HG03108 (cell line): ENCODE results near the gene EGFL7.

Experiments
- ATAC-seq: cut with Tn5 transposase; IDR thresholded peaks from one replicate; pipeline ENCODE4 v1.9.1; 2021; ENCODE audit warnings: moderate library complexity; ENCODE audit not compliant: unreplicated experiment

EGFL7 gene

GRCh38 chr9:136643596-136644342 is 18.9 kb upstream of the EGFL7 start:
- ATAC-seq: no peak

DNA sequence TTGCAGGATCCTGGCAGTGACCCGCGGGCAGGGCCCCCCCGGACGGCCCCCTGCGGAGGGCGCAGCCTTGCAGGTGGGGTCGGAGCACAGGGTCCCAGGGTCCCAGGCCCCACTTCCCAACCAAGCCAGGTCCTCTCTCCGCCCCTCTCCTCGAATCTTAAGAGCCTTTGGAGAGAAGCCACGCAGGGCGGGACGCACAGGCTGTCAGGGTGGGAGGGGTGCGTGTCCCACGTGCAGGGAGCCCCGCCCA is 18.4 kb upstream of the EGFL7 start:
- peak; percentile 3 for ATAC-seq

DNA sequence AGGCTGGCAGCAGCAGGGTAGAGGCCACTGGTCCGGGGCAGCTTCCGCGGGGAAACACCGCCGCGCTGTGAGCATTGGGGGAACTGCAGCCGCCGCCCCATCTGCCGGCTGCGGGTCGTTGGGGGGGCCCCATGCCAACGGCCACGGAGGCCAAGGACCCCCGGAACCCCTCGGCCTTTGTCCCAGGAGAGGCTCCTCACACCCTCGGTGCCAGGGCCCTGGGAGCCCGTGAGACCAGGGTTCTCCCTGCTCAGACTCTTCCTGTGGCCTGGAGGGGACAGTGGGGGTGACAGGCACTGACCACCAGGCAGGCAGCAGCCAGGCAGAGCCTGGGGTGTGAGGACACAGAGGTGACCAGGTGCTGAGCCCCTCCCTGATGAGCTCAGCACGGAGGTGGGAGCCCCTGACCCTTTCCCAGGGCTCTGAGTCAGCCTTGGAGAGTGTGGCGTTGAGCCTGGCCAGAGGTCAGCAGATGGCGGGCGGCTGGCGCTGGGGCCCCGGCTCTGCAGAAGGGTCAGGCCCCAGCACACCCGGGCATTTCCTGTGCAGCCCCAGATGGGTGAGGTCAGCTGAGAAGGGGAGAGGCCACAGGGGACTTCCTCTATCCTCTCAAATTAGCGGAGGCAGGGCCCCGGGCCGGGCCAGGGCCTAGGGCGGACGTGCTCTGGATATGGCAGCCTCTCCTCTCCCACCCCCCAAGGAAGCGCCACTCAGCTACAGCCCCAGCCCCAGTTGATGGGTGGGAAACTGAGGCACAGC is 17.9 kb upstream of the EGFL7 start:
- ATAC-seq: peak; percentile 48

GRCh38 chr9:136645352-136645902 is 17.3 kb upstream of the EGFL7 start:
- no peak for ATAC-seq

- no peak for ATAC-seq
Measured at GRCh38 chr9:136645903-136646754, 16.6 kb upstream of the EGFL7 start.

DNA sequence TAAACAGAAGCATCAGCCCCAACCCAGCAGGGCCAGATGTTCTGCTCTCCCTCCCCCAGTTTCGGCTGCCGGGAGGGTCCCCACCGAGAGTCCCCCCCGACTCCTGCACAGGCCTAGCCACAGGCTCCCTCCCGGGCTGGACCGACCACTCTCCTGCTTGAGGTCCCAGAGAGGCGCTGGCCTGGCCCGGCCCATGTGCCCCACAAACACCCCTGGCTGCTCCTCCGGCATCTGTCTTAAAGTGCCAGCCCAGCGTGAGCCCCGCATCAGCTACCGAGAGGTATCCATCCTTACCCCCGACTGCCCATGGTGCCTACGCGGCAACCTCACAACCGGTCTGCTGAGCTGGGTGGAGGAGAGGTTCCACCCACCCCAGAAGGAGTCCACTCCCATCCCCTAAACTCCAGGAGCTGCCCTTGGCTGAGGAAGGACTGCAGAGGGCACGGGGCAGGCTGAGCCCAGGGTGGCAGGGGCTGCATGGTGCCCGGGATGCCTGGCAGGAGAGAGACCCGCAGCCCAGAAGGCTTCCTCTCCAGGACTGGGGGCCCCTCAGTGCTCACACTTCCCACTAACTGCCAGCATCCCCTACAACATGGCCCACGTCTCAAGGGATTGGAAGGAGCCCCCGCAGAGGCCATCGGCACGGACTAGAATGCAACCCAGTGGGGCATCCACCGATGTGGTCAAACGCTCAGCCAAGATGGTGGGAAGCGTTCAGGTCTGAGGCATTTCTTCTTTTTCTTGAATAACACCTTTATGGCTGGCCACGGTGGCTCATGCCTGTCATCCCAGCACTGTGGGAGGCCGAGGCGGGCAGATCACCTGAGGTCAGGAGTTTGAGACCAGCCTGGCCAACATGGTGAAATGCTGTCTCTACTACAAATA is 15.6 kb upstream of the EGFL7 start:
- no peak for ATAC-seq

DNA sequence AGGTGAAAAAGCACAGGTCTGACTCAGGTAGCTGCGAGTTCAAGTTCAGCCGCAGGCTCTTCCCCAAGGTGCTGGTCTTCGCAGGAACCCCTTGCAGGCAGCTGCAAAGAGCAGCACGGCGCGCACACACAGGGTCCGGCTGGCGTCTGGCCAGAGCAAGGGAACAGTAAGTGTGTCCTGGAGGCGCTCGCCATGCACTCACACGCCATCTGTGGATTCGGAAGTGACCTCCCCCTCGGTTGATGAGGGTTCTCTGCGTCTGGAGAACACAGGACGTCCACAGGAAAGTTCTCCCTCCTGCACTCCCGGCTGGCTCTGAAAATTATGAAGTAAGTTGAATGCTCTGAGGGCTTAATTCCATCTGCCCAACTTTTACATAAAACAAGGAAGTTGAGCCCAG is 14.0 kb upstream of the EGFL7 start:
- ATAC-seq: no peak

GRCh38 chr9:136650021-136650420 is 12.7 kb upstream of the EGFL7 start:
- no peak for ATAC-seq

GRCh38 chr9:136650648-136651047 is 12.1 kb upstream of the EGFL7 start:
- no peak for ATAC-seq

- no peak for ATAC-seq
Measured at GRCh38 chr9:136651860-136652259, 10.9 kb upstream of the EGFL7 start.

DNA sequence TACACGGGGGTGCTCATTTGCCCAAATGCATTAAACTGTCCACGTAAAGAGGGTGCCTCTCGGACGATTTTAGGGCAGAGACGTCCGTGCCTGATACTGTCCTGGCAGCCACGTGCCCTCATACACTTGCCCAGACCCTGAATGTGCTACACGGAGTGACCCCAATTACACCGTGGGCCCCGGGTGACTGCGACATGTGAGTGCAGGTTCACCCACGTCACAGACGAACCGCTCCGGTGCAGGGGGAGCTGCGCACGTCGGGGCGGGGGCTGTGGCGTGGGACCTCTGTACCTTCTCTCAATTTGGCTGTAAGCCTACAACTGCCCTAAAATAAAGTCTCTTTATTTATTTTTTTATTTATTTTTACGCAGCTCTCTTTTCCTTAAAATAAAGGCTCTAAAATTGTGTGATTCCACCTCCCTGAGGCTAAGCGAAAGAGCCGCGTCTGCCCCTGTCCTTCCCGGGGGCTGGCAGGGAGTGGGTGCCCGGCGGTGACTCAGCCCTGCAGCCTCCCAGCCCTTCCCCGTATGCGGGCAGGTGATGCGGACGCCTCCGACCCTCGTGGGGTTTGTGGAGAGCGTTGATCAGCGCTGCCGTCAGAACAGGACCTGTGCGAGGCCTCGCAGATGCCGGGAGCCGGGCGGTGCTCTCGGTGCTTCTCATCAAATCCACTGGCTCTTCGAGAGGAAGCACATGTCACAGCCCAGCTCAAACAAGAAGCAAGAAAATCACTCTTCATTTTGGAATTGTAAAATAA is 9.2 kb upstream of the EGFL7 start:
- ATAC-seq: no peak

GRCh38 chr9:136654820-136655535 is 7.7 kb upstream of the EGFL7 start:
- ATAC-seq: no peak

DNA sequence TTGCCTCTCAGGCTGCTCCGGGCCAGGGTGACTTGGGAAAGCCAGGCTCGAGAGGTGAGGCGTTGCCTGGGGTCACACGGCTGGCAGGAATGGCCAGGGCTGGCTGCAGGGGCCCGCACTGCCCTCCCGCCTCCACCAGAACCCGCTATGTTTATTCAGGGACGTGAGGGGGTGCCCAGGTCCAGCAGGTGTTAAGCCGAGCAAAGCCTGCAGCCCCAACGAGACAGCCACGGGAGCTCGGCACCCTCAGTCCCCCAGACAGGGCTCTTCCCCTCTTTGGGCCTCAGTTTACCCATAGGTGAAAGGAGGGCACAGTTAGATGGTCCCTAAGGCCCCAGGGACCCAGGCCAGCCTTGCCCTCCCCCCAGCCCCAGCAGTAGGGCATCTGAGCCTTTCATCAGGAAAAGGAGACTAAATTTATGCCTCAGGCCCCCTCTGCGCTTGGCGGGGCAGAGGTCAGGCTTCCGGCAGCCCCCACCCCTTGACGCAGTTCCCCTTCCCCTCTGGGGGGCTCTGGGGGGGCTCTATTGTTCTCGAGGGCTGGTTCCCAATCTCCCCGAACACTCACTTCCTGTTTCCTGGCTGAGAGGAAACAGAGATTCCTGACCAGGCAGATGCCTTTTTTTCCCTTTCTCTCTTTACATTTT is 7.1 kb upstream of the EGFL7 start:
- ATAC-seq: no peak

GRCh38 chr9:136656183-136656738 is 6.5 kb upstream of the EGFL7 start:
- ATAC-seq: no peak

- ATAC-seq: no peak
Measured at GRCh38 chr9:136656795-136657611, 5.7 kb upstream of the EGFL7 start.

DNA sequence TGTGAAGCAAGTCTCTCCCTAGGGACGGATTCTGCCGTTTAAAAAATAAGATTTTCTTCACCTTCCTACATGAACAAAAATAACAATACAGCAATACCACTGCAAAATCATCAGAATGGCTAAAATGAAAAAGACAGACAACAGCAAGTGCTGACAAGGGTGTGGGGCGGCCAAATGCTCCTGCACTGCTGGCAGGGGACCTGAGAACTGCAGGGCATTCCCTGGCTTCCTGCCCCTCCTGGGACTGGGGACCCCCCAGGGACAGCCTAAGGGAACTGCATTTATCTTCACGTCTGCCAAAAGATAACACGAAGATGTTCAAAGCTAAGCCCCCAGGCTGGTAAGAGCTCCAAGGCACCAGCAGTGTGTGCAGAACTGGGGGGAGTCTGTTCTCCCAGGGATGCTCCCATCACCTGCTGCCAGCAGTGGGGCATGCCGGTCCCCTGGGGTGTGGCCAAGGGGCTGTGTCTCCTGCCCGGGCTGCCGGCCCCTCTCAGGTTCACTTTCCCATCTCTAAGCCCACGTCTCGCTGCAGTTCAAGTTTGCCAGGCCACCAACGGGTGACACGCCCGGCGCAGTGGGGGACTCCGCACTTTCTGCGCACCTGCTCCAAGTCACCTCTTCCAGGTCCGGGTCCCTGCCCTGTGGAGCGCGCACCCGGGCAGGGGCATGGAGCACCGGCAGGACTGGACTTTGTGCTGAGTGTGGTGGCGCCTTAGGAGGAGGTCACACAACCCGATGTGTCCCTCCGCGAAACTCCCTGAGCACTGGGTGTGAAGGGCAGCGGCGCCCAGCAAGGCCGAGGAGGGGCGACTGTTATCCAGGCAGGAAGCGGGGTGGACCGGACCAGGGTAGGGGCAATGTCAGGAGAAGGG is 4.5 kb upstream of the EGFL7 start:
- ATAC-seq: no peak
